Breast epithelium (tissue), 4 donors: ENCODE results near the gene ITPRIP. TPM values are rescaled to one million over a fixed set of nuclear protein-coding genes. Genes with fewer than 3 reads are reported as not detected.

Experiments used
- DNase-seq, 2 donors: peaks; one replicate each; pipeline ENCODE4 v3.0.0-alpha.2; 2019; ENCODE audit warnings: low spot score in 2 of 2
- H3K27ac ChIP-seq, 2 donors: fragments of 200-600 bp; sonication (generic) in 1 of 2; one replicate each; pipeline ENCODE4 v1.5.1; 2016 to 2019; ENCODE audit warnings: mild to moderate bottlenecking in 1 of 2
- H3K27me3 ChIP-seq, 2 donors: fragments of 200-600 bp; sonication (generic) in 1 of 2; one replicate each; pipeline versions ENCODE4 v1.5.1 to v1.6.0; 2017 to 2019; ENCODE audit warnings: control low read depth in 1 of 2, mild to moderate bottlenecking in 1 of 2
- H3K36me3 ChIP-seq: fragments of 200-600 bp; one replicate; pipeline ENCODE4 v1.5.1; 2019
- H3K4me1 ChIP-seq, 2 donors: fragments of 200-600 bp; sonication (generic); one replicate each; pipeline ENCODE4 v1.5.1; 2016 to 2019; ENCODE audit warnings: control low read depth in 1 of 2
- H3K4me3 ChIP-seq, 3 donors: fragments of 200-600 bp; sonication (generic); 1 replicate in 2 of 3; 2 replicates in 1 of 3; pipeline ENCODE4 v1.5.1; 2016 to 2019; ENCODE audit warnings: mild to moderate bottlenecking in 3 of 3, moderate library complexity in 2 of 3
- H3K9me3 ChIP-seq, 2 donors: fragments of 200-600 bp; sonication (generic) in 1 of 2; one replicate each; pipeline ENCODE4 v1.5.1; 2016 to 2019; ENCODE audit warnings: control low read depth in 1 of 2
- POLR2A ChIP-seq: fragments of 450-650 bp; IDR thresholded peaks from one replicate; pipeline ENCODE4 v1.6.1; 2016; ENCODE audit warnings: antibody characterized with exemption, mild to moderate bottlenecking, moderate library complexity
- POLR2AphosphoS5 ChIP-seq, 3 donors: sonication (generic); formaldehyde crosslinking; IDR thresholded peaks; one replicate each; pipeline ENCODE4 v1.6.1; 2017; ENCODE audit warnings: antibody characterized with exemption in 3 of 3
- intact Hi-C: fragments of 100-400 bp; cut with DNase I; formaldehyde crosslinking; loops from one replicate; pipeline ENCODE4 v1.15.1; 2023; ENCODE audit warnings: low total_unique reads
- total RNA-seq, 3 donors: library from RNA; depleted of rRNA; stranded (reverse); fragments of >200 nt; gene quantifications; one replicate each; pipeline ENCODE4 v1.1.0, GENCODE V29; 2016
- TF ChIP-seq, protein P1 (sequence below), 3 donors: fragments of 450-650 bp; IDR thresholded peaks; one replicate each; pipeline ENCODE4 v1.5.1; 2016 to 2017; ENCODE audit warnings: antibody characterized with exemption in 3 of 3, mild to moderate bottlenecking in 3 of 3, moderate library complexity in 3 of 3

Gene ITPRIP
- total RNA-seq, 3 donors from 2014 or later = 12.0 to 35.4 (median 20.9) TPM

DNA sequence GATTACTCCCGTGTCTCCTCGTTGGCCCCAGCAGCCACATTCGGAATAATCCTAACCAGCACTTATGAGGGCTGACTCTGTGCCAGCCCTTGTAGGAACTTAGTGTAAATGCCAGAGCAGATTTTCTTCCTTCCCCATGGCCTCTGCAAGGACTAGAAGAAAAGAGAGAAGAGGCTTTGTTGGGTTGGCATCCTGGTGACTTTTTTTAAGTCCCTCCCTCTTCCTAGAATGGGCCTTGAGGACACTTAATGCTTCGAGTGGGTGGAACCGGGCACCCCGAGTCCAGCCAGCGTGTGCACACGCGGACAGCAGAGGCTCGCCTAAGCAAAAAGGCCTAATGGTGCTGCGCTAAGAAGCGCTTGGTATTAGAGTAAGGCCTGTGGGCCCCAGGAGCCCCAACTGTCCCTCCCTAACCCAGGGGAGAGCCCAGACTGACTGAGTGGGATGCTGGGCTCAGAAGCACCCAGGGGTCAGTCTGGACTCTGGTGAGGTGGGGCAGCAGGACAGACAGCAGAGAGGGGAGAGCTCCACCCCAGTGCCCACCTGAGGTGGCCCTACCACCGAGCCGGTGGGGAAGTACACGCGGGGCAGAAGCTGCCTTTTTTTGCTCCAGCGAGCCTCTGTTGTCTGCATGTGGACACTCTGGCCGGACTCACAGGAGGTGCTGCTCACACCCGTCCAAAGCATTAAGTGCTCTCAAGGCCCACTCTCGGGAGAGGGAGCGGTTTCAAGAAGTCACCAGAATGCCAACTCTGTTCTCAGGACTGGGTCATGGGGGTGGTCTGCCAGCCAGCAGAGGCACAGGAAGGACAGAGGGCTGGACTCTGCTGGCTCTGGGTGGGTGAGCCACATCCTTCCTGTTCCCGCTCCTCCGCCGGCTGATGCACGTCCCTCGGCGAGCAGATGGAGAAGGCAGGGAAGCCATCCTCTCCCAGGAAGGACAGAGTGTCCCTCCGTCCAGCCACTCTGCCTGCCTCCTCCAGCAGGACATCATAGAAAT, 12.5 kb downstream of the ITPRIP start:
- DNase-seq = no peak
- Histone ChIP-seq H3K9me3 (no peaks in the 10 kb centered on the region), H3K27ac (peak overlapping the region; percentile 89 to 97), H3K27me3 (no peaks in the 10 kb centered on the region), H3K4me1 (peaks cover 33 to 43% of the 10 kb centered on the region in 2 donors), H3K4me3 (peak overlapping the region in 1 of 3 donors; percentile 44), H3K36me3 (no peaks in the 10 kb centered on the region)
- TF ChIP-seq POLR2AphosphoS5 (IDR thresholded peaks at IDR 0.05) = peak in 2 of 3 donors; percentile 14
- TF ChIP-seq, protein P1, sequence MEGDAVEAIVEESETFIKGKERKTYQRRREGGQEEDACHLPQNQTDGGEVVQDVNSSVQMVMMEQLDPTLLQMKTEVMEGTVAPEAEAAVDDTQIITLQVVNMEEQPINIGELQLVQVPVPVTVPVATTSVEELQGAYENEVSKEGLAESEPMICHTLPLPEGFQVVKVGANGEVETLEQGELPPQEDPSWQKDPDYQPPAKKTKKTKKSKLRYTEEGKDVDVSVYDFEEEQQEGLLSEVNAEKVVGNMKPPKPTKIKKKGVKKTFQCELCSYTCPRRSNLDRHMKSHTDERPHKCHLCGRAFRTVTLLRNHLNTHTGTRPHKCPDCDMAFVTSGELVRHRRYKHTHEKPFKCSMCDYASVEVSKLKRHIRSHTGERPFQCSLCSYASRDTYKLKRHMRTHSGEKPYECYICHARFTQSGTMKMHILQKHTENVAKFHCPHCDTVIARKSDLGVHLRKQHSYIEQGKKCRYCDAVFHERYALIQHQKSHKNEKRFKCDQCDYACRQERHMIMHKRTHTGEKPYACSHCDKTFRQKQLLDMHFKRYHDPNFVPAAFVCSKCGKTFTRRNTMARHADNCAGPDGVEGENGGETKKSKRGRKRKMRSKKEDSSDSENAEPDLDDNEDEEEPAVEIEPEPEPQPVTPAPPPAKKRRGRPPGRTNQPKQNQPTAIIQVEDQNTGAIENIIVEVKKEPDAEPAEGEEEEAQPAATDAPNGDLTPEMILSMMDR (IDR thresholded peaks at IDR 0.05) = no peak
- no peak for TF ChIP-seq POLR2A
- intact Hi-C loops = no loop called here

DNA sequence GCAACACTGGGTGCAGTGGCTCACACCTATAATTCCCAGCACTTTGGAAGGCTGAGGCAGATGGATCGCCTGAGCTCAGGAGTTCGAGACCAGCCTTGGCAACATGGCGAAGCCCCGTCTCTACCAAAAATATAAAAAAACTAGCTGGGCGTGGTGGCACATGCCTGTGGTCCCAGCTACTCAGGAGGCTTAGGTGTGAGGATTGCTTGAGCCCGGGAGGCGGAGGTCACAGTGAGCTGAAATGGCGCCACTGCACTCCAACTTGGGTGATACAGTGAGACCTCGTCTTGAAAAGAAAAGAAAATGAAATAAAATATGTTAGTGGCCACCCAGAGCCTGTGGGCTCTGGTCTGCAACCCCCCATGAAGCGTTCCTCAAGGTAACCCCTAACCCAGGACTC, 13.3 kb downstream of the ITPRIP start:
- intact Hi-C loops = no loop called here
- no peak for DNase-seq
- no peak for TF ChIP-seq POLR2AphosphoS5 (IDR thresholded peaks at IDR 0.05)
- TF ChIP-seq, protein P1 (IDR thresholded peaks at IDR 0.05) = no peak
- Histone ChIP-seq H3K9me3 (no peaks in the 10 kb centered on the region), H3K27me3 (no peaks in the 10 kb centered on the region), H3K4me3 (no peak overlapping the region), H3K4me1 (peaks cover 25 to 40% of the 10 kb centered on the region in 2 donors), H3K36me3 (no peaks in the 10 kb centered on the region), H3K27ac (peak overlapping the region; percentile 89 to 97)

DNA sequence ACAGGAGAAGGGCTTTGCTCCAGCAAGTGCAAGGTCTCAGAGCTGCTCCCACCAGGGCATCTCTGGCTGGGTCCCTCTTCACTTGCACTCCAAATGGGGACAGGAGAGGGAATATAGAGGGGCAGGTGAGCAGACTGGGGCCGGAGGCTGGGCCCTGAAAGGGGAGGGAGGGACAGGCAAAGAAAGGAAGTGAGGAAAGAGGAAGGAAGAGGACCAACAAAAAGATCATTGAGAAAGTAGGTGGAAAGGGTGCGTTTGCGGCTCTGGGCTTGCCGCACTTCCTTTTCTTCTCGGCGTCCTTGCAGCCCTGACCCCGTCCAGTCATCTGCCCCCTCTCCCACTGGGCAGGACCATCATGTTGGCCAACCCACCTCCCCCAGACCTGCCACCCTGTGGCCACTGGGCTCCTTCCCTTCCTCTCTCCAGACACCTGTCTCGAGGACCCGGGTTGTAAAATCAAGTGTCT, 14.0 kb downstream of the ITPRIP start:
- Histone ChIP-seq H3K36me3 (no peaks in the 10 kb centered on the region), H3K4me1 (peaks cover 18 to 34% of the 10 kb centered on the region in 2 donors), H3K9me3 (no peaks in the 10 kb centered on the region), H3K4me3 (no peak overlapping the region), H3K27me3 (no peaks in the 10 kb centered on the region), H3K27ac (peak overlapping the region in 1 of 2 donors; percentile 97)
- no peak for DNase-seq
- intact Hi-C loops = no loop called here
- TF ChIP-seq POLR2AphosphoS5 (IDR thresholded peaks at IDR 0.05) (no peak), POLR2A (no peak)
- TF ChIP-seq, protein P1 (IDR thresholded peaks at IDR 0.05) = no peak

DNA sequence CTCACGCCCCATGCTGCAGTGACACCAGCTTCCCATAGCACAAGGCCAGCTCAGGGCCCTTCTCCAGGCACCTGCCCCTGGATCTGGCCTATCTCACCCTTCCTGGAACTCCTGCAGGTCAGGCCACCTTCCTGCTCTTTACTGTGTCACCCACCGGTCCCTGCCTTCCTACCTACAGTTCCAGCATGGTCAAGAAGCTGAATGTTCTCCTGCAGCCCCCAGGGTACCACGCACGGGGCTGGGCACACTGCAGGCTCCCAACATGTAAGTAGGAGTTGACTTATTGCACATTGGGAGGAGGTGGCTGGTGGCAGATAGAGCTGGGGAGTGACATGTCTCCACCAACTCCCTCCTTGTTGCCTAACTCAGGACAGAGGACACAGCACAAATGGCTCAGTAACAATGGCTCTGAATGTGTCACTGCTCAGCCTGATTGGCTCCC, 14.5 kb downstream of the ITPRIP start:
- H3K36me3 ChIP-seq = no peaks in the 10 kb centered on the region
- H3K27me3 ChIP-seq = no peaks in the 10 kb centered on the region
- H3K4me1 ChIP-seq = peaks cover 14 to 32% of the 10 kb centered on the region in 2 donors
- no peak overlapping the region for H3K4me3 ChIP-seq
- DNase-seq = peak in 1 of 2 donors; percentile 15
- peak overlapping the region in 1 of 2 donors; percentile 97 for H3K27ac ChIP-seq
- TF ChIP-seq POLR2A (no peak), POLR2AphosphoS5 (IDR thresholded peaks at IDR 0.05) (no peak)
- TF ChIP-seq, protein P1 (IDR thresholded peaks at IDR 0.05) = no peak
- intact Hi-C loops = no loop called here
- no peaks in the 10 kb centered on the region for H3K9me3 ChIP-seq

DNA sequence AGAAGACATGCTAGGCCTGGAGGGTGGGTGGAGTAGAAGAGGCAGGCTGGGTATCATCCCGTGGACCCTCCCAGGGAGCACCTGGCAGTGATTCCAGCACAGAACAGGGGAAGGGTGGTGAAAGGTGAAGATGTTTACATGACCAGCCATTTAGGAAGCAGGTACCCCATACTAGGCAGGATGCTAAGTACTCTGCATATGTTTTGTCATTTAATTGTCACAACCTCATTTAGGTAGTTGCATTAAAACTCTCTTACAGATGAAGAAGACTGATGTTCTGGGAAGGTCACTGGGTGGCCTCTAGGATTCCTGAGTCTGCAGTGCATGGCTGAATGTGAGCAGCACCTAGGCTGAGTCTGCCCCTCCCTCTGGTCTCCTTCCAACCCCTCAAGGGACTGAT, 15.2 kb downstream of the ITPRIP start:
- intact Hi-C loops = no loop called here
- TF ChIP-seq POLR2AphosphoS5 (IDR thresholded peaks at IDR 0.05) (no peak), POLR2A (no peak)
- TF ChIP-seq, protein P1 (IDR thresholded peaks at IDR 0.05) = no peak
- Histone ChIP-seq H3K36me3 (no peaks in the 10 kb centered on the region), H3K27me3 (no peaks in the 10 kb centered on the region), H3K4me3 (no peak overlapping the region), H3K27ac (peak overlapping the region; percentile 17 to 97), H3K4me1 (peaks cover 7 to 25% of the 10 kb centered on the region in 2 donors), H3K9me3 (no peaks in the 10 kb centered on the region)
- DNase-seq = no peak
